ENCODE results near the gene SPP1. TPM values are rescaled to one million over a fixed set of nuclear protein-coding genes. Genes with fewer than 3 reads are reported as not detected.

SPP1 gene
- total RNA-seq, 1 donor from 2014 or later = 156 TPM

- Histone ChIP-seq H3K27ac (ENCODE audit: low read depth, low read length) (no peak overlapping the region), H3K27me3 (ENCODE audit: control insufficient read depth in 3 of 3, insufficient read depth in 3 of 3, low read length in 3 of 3) (no peaks in the 10 kb centered on the region), H3K4me3 (ENCODE audit: low read length in 3 of 3) (no peak overlapping the region), H3K9me3 (ENCODE audit: control insufficient read depth in 3 of 3, low read length in 3 of 3) (no peaks in the 10 kb centered on the region), H3K9ac (ENCODE audit: low read depth in 1 of 3, low read length in 3 of 3) (no peak overlapping the region), H3K4me1 (ENCODE audit: control insufficient read depth in 3 of 3, insufficient read depth in 3 of 3, low read length in 3 of 3) (peaks cover 0 to 2% (median 0%) of the 10 kb centered on the region in 3 donors), H3K36me3 (ENCODE audit: control insufficient read depth in 3 of 3, insufficient read depth in 3 of 3, low read length in 3 of 3) (peaks cover 2 to 5% (median 5%) of the 10 kb centered on the region in 3 donors)
These were observed 54.0 kb downstream of the SPP1 start for GRCh38 chr4:88029556-88029955.

- no peak overlapping the region for H3K27ac ChIP-seq (ENCODE audit: low read depth, low read length)
- peaks cover 2 to 9% (median 5%) of the 10 kb centered on the region in 3 donors for H3K36me3 ChIP-seq (ENCODE audit: control insufficient read depth in 3 of 3, insufficient read depth in 3 of 3, low read length in 3 of 3)
- H3K9ac ChIP-seq (ENCODE audit: low read depth in 1 of 3, low read length in 3 of 3) = no peak overlapping the region
- H3K4me3 ChIP-seq (ENCODE audit: low read length in 3 of 3) = no peak overlapping the region
- H3K9me3 ChIP-seq (ENCODE audit: control insufficient read depth in 3 of 3, low read length in 3 of 3) = no peaks in the 10 kb centered on the region
- H3K27me3 ChIP-seq (ENCODE audit: control insufficient read depth in 3 of 3, insufficient read depth in 3 of 3, low read length in 3 of 3) = no peaks in the 10 kb centered on the region
- H3K4me1 ChIP-seq (ENCODE audit: control insufficient read depth in 3 of 3, insufficient read depth in 3 of 3, low read length in 3 of 3) = peaks cover 0 to 2% (median 0%) of the 10 kb centered on the region in 3 donors
These were observed 55.2 kb downstream of the SPP1 start for GRCh38 chr4:88030565-88031310.

Small RNA genes within 50 kb of the gene (small RNA-seq; reads per million reads assigned to genes)
- not detected for gene RNU1-36P

Other genes starting within 250 kb of the SPP1 start
- not detected for gene IBSP, start 176.2 kb upstream of the SPP1 start, total RNA-seq
- gene MEPE, start 142.7 kb upstream of the SPP1 start, total RNA-seq = not detected
- gene PKD2, start 31.9 kb downstream of the SPP1 start, total RNA-seq = 36.0 TPM
- gene ABCG2, start 182.9 kb downstream of the SPP1 start, total RNA-seq = 7.8 TPM

All from skeletal muscle tissue (tissue), 5 donors.